Neuronal stem cell (in vitro differentiated cells): ENCODE measurements around the gene LTBP3.

Source experiments
- DNase-seq: peaks from one replicate; pipeline ENCODE4 v3.0.0-alpha.2; 2013; ENCODE audit warnings: low spot score
- H2AFZ ChIP-seq: one replicate; pipeline ENCODE4 v1.6.1; 2013; ENCODE audit warnings: mild to moderate bottlenecking, low read length, inconsistent platforms
- H2AK5ac ChIP-seq: 2 replicates; pipeline ENCODE4 v1.6.1; 2013; ENCODE audit warnings: low read depth, mild to moderate bottlenecking, inconsistent platforms, low read length, moderate library complexity, mixed read lengths
- H2BK120ac ChIP-seq: 2 replicates; pipeline ENCODE4 v1.6.1; 2013; ENCODE audit warnings: low read depth, mild to moderate bottlenecking, inconsistent platforms, low read length, moderate library complexity, mixed read lengths
- H2BK12ac ChIP-seq: one replicate; pipeline ENCODE4 v1.6.1; 2013; ENCODE audit warnings: low read length, inconsistent platforms
- H2BK15ac ChIP-seq: 2 replicates; pipeline ENCODE4 v1.6.1; 2013; ENCODE audit warnings: mild to moderate bottlenecking, low read length, inconsistent platforms, mixed read lengths
- H2BK5ac ChIP-seq: one replicate; pipeline ENCODE4 v1.6.1; 2013; ENCODE audit warnings: inconsistent platforms, mild to moderate bottlenecking, low read length, moderate library complexity
- H3K14ac ChIP-seq: one replicate; pipeline ENCODE4 v1.6.1; 2013; ENCODE audit warnings: low read length, inconsistent platforms
- H3K18ac ChIP-seq: 2 replicates; pipeline ENCODE4 v1.6.1; 2013; ENCODE audit warnings: low read length, inconsistent platforms
- H3K23ac ChIP-seq: 2 replicates; pipeline ENCODE4 v1.6.1; 2013; ENCODE audit warnings: low read depth, mild to moderate bottlenecking, mixed read lengths, low read length, inconsistent platforms; ENCODE audit not compliant: poor library complexity
- H3K27ac ChIP-seq: replicated peaks from 3 replicates; pipeline ENCODE4 v1.5.1; 2013; ENCODE audit warnings: low read length, inconsistent platforms
- H3K27me3 ChIP-seq, 3 experiments: 2 replicates each; pipeline ENCODE4 v1.6.1; 2013; ENCODE audit warnings: low read length in 3 of 3, mild to moderate bottlenecking in 2 of 3, inconsistent platforms in 1 of 3, low read depth in 1 of 3, mixed read lengths in 1 of 3, moderate library complexity in 1 of 3; ENCODE audit not compliant: control insufficient read depth in 3 of 3, insufficient read depth in 3 of 3
- H3K36me3 ChIP-seq, 2 donors: replicated peaks in 1 of 2; 2 replicates each; pipeline ENCODE4 v1.6.1; 2013; ENCODE audit warnings: low read length in 2 of 2; ENCODE audit not compliant: control insufficient read depth in 2 of 2, insufficient read depth in 2 of 2
- H3K4ac ChIP-seq: 2 replicates; pipeline ENCODE4 v1.6.1; 2013; ENCODE audit warnings: inconsistent platforms, mild to moderate bottlenecking, low read length, moderate library complexity
- H3K4me1 ChIP-seq, 2 donors: 1 replicate in 1 of 2; 2 replicates in 1 of 2; pipeline ENCODE4 v1.6.1; 2013; ENCODE audit warnings: low read length in 2 of 2, low read depth in 1 of 2; ENCODE audit not compliant: control insufficient read depth in 2 of 2, insufficient read depth in 1 of 2
- H3K4me2 ChIP-seq: one replicate; pipeline ENCODE4 v1.6.1; 2013; ENCODE audit warnings: mild to moderate bottlenecking, low read length, inconsistent platforms; ENCODE audit not compliant: insufficient read depth, poor library complexity, severe bottlenecking
- H3K4me3 ChIP-seq, 2 donors: 2 replicates each; pipeline ENCODE4 v1.5.1; 2013; ENCODE audit warnings: low read length in 2 of 2, mild to moderate bottlenecking in 2 of 2, inconsistent platforms in 1 of 2, moderate library complexity in 1 of 2
- H3K79me1 ChIP-seq: one replicate; pipeline ENCODE4 v1.6.1; 2013; ENCODE audit warnings: low read depth, mild to moderate bottlenecking, inconsistent platforms, low read length, moderate library complexity
- H3K9ac ChIP-seq: one replicate; pipeline ENCODE4 v1.6.1; 2013; ENCODE audit warnings: mild to moderate bottlenecking, low read depth, low read length, inconsistent platforms; ENCODE audit not compliant: poor library complexity
- H3K9me3 ChIP-seq, 2 donors: replicated peaks in 1 of 2; 2 replicates each; pipeline versions ENCODE3 to v1.6.1; 2013; ENCODE audit warnings: low read length in 2 of 2, mild to moderate bottlenecking in 2 of 2, inconsistent platforms in 1 of 2, low read depth in 1 of 2, mixed read lengths in 1 of 2, moderate library complexity in 1 of 2; ENCODE audit not compliant: control insufficient read depth in 2 of 2, insufficient read depth in 1 of 2
- H4K8ac ChIP-seq: one replicate; pipeline ENCODE4 v1.6.1; 2013; ENCODE audit warnings: low read depth, mild to moderate bottlenecking, inconsistent platforms, low read length, moderate library complexity
- H4K91ac ChIP-seq: one replicate; pipeline ENCODE4 v1.6.1; 2013; ENCODE audit warnings: low read length, low read depth, mild to moderate bottlenecking, inconsistent platforms; ENCODE audit not compliant: poor library complexity
- WGBS, 2 donors: extraction: QIAGEN DNeasy Blood & Tissue Kit; methylation state at CpG; one replicate each; pipeline ENCODE4 v1.1.7; 2013; ENCODE audit warnings: missing lambda C conversion rate in 2 of 2, mixed read lengths in 1 of 2; ENCODE audit not compliant: insufficient read length in 2 of 2, insufficient replicate concordance in 1 of 2; ENCODE audit errors: extremely low coverage in 2 of 2; 5-methylcytosine and 5-hydroxymethylcytosine counted together

Gene LTBP3

GRCh38 chr11:65491614-65492386, 66.4 kb downstream of the LTBP3 start:
- no CpG with 5 or more reads among the region's 17 CpGs for WGBS, 2 donors
- Histone ChIP-seq H3K23ac (no peak overlapping the region), H4K91ac (no peak overlapping the region)

GRCh38 chr11:65491163-65491465, 67.0 kb downstream of the LTBP3 start:
- Histone ChIP-seq H3K27me3 (no peaks in the 10 kb centered on the region), H3K9me3 (no peaks in the 10 kb centered on the region), H3K4me3 (no peak overlapping the region), H2BK15ac (peak overlapping the region; percentile 6), H2BK12ac (no peak overlapping the region), H3K4me1 (peaks cover 60 to 70% of the 10 kb centered on the region in 2 donors), H3K4ac (no peak overlapping the region), H3K27ac (no peak overlapping the region), H2AFZ (no peak overlapping the region), H3K18ac (no peak overlapping the region), H3K79me1 (peaks cover 4% of the 10 kb centered on the region), H3K4me2 (no peak overlapping the region), H2AK5ac (no peak overlapping the region), H2BK120ac (no peak overlapping the region), H4K91ac (no peak overlapping the region), H3K9ac (no peak overlapping the region), H2BK5ac (no peak overlapping the region), H4K8ac (no peak overlapping the region), H3K23ac (no peak overlapping the region), H3K36me3 (no peaks in the 10 kb centered on the region), H3K14ac (no peak overlapping the region)
- DNase-seq, result no peak
- no CpG with 5 or more reads among the region's 3 CpGs for WGBS, 2 donors

More at GRCh38 chr11:65491614-65492386, 66.4 kb downstream of the LTBP3 start:
- Histone ChIP-seq H3K27ac (peak overlapping the region; percentile 35), H3K14ac (no peak overlapping the region), H4K8ac (no peak overlapping the region), H2BK5ac (no peak overlapping the region), H2BK15ac (no peak overlapping the region), H2BK120ac (no peak overlapping the region), H3K9ac (no peak overlapping the region), H3K18ac (no peak overlapping the region), H3K4me3 (no peak overlapping the region), H3K36me3 (no peaks in the 10 kb centered on the region), H3K4me2 (no peak overlapping the region), H3K9me3 (no peaks in the 10 kb centered on the region), H3K4ac (no peak overlapping the region), H3K27me3 (no peaks in the 10 kb centered on the region), H2BK12ac (no peak overlapping the region), H3K4me1 (peaks cover 59 to 71% of the 10 kb centered on the region in 2 donors), H2AFZ (no peak overlapping the region), H2AK5ac (no peak overlapping the region), H3K79me1 (peaks cover 1% of the 10 kb centered on the region)
- DNase-seq, result no peak

GRCh38 chr11:65489706-65490320, 68.3 kb downstream of the LTBP3 start:
- Histone ChIP-seq H3K14ac (no peak overlapping the region), H2BK5ac (peak overlapping the region; percentile 92), H2AK5ac (peak overlapping the region; percentile 98), H4K8ac (no peak overlapping the region), H2BK15ac (peak overlapping the region; percentile 99), H3K4me3 (peak overlapping the region in 1 of 2 donors; percentile 46), H2AFZ (no peak overlapping the region), H3K9ac (peak overlapping the region; percentile 75), H3K4me2 (peak overlapping the region; percentile 35), H3K79me1 (peaks cover 4% of the 10 kb centered on the region), H3K27me3 (no peaks in the 10 kb centered on the region), H3K23ac (no peak overlapping the region), H3K4ac (no peak overlapping the region), H3K36me3 (no peaks in the 10 kb centered on the region), H3K9me3 (no peaks in the 10 kb centered on the region), H3K27ac (peak overlapping the region; percentile 94), H2BK120ac (peak overlapping the region; percentile 52), H4K91ac (peak overlapping the region; percentile 69), H3K18ac (peak overlapping the region; percentile 80), H3K4me1 (peaks cover 66 to 77% of the 10 kb centered on the region in 2 donors), H2BK12ac (peak overlapping the region; percentile 93)
- DNase-seq, result no peak
- WGBS, 2 donors, result no CpG with 5 or more reads among the region's 8 CpGs

- Histone ChIP-seq H3K27ac (peak overlapping the region; percentile 94), H3K9ac (no peak overlapping the region), H3K9me3 (no peaks in the 10 kb centered on the region), H3K18ac (peak overlapping the region; percentile 92), H2BK12ac (peak overlapping the region; percentile 26), H3K4me1 (peaks cover 66 to 77% of the 10 kb centered on the region in 2 donors), H3K4ac (no peak overlapping the region), H4K91ac (no peak overlapping the region), H3K23ac (no peak overlapping the region), H2AFZ (no peak overlapping the region), H3K4me2 (no peak overlapping the region), H2BK15ac (peak overlapping the region; percentile 18), H3K14ac (no peak overlapping the region), H2AK5ac (peak overlapping the region; percentile 98), H3K27me3 (no peaks in the 10 kb centered on the region), H2BK120ac (peak overlapping the region; percentile 17), H3K36me3 (no peaks in the 10 kb centered on the region), H2BK5ac (peak overlapping the region; percentile 92), H3K79me1 (peaks cover 4% of the 10 kb centered on the region), H3K4me3 (peak overlapping the region in 1 of 2 donors; percentile 46), H4K8ac (no peak overlapping the region)
- DNase-seq, result peak; percentile 88
- no CpG with 5 or more reads among the region's 10 CpGs for WGBS, 2 donors
Observed at GRCh38 chr11:65489035-65489705, 69.0 kb downstream of the LTBP3 start.
